Neuron (in vitro differentiated cells): ENCODE measurements around the gene BMP8B.
"Not testable (repeated sequence)": the region's sequence is repeated elsewhere in the genome, so short reads cannot be mapped to it uniquely, and the experiment has no call there.

Source experiments
- H2AFZ ChIP-seq: one replicate; pipeline ENCODE4 v1.6.1; 2013; ENCODE audit warnings: low read depth, mild to moderate bottlenecking, inconsistent platforms, low read length, moderate library complexity
- H3K27me3 ChIP-seq: one replicate; pipeline ENCODE4 v1.6.1; 2013; ENCODE audit warnings: low read length; ENCODE audit not compliant: insufficient read depth
- H3K36me3 ChIP-seq: one replicate; pipeline ENCODE4 v1.6.1; 2013; ENCODE audit warnings: low read length; ENCODE audit not compliant: insufficient read depth
- H3K4me1 ChIP-seq: one replicate; pipeline ENCODE4 v1.6.1; 2013; ENCODE audit warnings: low read length; ENCODE audit not compliant: insufficient read depth
- H3K4me3 ChIP-seq: 2 replicates; pipeline ENCODE4 v1.5.1; 2013; ENCODE audit warnings: mild to moderate bottlenecking, low read length, moderate library complexity
- H3K9me3 ChIP-seq: one replicate; pipeline ENCODE4 v1.6.1; 2013; ENCODE audit warnings: low read length

Gene BMP8B

DNA sequence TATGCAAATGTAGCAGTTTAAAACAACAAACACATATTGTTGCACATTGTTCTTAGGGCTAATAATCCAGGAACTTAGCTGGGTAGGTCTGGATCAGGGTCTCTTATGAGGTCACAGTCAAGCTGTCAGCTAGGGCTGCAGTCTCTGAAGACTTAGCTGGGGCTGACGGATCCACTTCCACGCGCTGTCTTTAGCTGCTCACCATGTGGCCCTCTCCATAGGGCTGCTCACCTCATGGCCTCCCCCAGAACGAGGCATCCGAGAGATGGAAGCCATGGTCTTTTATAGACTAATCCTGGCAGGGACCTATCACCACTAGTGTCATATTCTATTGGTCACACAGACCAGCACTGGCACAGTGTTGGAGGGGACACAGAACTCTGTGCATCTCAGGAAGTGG is 8.8 kb downstream of the BMP8B start:
- H3K4me3 ChIP-seq: no peak overlapping the region
- no peaks in the 10 kb centered on the region for H3K4me1 ChIP-seq
- H2AFZ ChIP-seq: no peak overlapping the region
- no peaks in the 10 kb centered on the region for H3K36me3 ChIP-seq
- H3K27me3 ChIP-seq: peaks cover 19% of the 10 kb centered on the region
- H3K9me3 ChIP-seq: no peaks in the 10 kb centered on the region

DNA sequence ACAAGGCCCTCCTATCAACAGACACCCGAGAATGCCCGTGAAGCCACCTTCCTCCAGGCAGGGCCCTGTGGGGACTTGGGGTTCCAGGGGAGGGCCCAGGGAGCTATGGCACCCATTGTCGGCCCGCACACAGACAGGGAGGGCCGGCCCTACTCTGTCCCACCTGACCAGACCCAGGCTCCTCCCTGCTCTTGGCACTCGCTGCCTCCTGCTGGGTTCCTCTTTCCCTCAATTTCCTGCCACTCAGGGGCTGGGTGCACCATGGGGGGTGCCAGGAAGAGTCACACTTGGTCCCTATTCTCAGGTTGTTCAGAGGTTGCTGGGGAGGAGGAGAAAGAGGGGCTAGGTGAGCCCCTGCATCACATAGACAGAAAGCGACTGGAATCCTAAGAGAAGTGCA is 9.5 kb downstream of the BMP8B start:
- Histone ChIP-seq H3K4me1 (no peaks in the 10 kb centered on the region), H2AFZ (no peak overlapping the region), H3K27me3 (peaks cover 19% of the 10 kb centered on the region)

DNA sequence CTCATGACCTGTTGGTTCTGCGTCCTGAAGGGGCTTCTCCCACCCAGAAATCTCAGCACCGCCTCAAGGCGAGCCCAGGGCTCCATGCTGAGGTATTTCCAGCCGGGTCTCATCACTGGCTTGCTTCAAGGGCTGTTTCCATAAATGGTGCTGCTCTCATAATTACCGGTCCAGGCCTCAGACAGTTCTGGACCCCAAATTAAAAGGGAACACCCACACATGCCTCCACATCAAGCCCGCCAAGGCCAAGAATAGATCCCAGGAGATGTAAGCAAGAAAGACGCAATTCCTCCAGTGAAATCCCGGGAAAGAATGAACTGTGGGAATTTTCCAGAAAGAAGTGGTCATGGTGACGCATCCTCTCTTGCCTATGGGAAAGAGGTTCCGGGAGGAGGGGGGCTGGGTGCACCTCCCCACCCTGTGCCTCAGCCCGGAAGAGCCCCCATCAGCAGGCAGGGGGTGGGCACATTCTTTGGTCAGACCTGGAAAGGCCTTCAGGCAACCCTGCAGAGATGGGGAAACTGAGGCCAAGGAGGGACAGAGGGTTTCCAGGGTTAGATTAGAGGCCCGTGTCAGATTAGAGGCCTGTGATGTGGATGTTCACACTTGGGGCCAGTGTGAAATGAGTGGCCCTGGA is 10.1 kb downstream of the BMP8B start:
- not testable (repeated sequence) for H2AFZ ChIP-seq, H3K4me3 ChIP-seq, H3K9me3 ChIP-seq, H3K36me3 ChIP-seq, H3K4me1 ChIP-seq
- peaks cover 19% of the 10 kb centered on the region for H3K27me3 ChIP-seq

More for the DNA sequence above, 9.5 kb downstream of the BMP8B start:
- H3K4me3 ChIP-seq: no peak overlapping the region
- no peaks in the 10 kb centered on the region for H3K36me3 ChIP-seq
- no peaks in the 10 kb centered on the region for H3K9me3 ChIP-seq

DNA sequence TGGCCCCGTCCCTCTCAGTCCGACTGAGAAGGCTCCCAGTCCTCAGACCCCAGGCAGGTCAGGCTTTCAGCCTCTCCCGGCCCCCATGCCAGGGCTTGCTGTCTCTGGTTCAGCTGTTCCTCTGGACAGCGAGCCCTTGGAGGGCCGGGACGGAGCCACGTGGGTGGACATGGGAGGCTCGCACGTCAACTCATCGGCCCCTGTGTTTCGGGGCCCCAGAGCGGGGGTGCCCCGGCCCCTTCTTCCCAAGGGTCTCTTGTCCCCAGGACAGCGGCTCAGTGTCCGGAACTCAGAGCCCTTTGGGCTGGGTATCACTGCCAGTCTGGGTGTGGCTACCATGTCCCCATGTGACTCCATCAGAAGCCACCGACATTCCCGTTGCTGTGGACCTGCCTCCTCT is 10.8 kb downstream of the BMP8B start:
- H3K4me1 ChIP-seq, H2AFZ ChIP-seq, H3K9me3 ChIP-seq, H3K36me3 ChIP-seq, H3K4me3 ChIP-seq: not testable (repeated sequence)
- peaks cover 19% of the 10 kb centered on the region for H3K27me3 ChIP-seq

DNA sequence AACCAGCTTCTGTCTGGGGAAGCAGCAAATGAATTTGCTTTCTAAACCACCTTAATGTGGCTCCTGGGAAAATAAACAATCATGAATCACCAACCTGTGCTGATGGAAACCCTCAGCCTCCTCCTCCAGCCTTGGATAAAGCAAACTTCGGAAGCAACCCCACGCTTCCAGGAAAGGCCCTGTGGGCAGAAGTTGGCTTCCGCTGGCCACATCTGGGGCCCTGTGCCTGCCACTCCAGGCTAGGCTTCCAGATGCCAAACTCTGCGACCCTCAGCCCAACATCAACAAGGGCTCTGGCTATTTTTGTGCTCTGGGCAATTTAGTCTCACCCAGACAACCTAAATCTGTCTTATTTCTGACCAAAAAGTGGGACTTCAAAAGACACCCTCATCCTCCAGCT is 11.4 kb downstream of the BMP8B start:
- Histone ChIP-seq H2AFZ (no peak overlapping the region), H3K4me3 (no peak overlapping the region), H3K36me3 (no peaks in the 10 kb centered on the region), H3K9me3 (no peaks in the 10 kb centered on the region), H3K4me1 (no peaks in the 10 kb centered on the region), H3K27me3 (peaks cover 19% of the 10 kb centered on the region)

DNA sequence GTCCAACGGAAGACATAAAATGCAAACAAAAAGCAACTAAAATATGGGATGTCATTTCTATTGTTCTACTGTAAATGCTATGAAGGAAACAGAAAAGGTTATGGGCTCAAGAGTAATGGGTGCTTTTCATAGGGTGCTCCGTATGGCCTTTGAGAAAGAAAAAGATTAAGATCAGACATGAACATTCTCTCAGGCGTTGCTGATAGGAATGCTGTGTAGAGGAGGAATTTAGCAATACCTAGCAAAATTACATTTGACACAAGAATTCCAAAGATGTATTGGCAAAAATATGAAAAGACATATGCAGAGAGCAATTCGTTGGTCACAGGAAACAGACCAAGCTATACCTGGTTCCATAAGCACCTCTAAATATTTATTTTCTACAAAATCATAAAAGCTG is 11.8 kb downstream of the BMP8B start:
- no peak overlapping the region for H2AFZ ChIP-seq
- H3K27me3 ChIP-seq: peaks cover 19% of the 10 kb centered on the region
- H3K9me3 ChIP-seq: no peaks in the 10 kb centered on the region
- no peaks in the 10 kb centered on the region for H3K36me3 ChIP-seq
- no peaks in the 10 kb centered on the region for H3K4me1 ChIP-seq
- no peak overlapping the region for H3K4me3 ChIP-seq

DNA sequence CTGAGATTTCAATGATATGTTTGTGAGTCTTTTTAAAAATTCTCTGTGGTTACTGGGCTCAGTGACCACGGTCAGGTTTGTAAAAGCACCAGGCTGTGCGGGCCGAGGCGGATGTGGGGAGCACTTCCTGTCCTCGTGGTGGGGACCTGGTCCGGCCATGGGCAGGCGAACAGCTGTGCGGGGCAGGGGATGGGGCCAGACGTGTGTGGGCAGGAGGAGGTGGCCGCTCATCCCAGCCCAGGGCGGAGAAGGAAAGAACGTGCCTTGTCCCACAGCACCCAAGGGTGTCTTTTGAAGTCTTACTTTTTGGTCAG is 12.3 kb downstream of the BMP8B start:
- no peak overlapping the region for H3K4me3 ChIP-seq
- H3K9me3 ChIP-seq: no peaks in the 10 kb centered on the region
- no peaks in the 10 kb centered on the region for H3K4me1 ChIP-seq
- peaks cover 19% of the 10 kb centered on the region for H3K27me3 ChIP-seq
- no peak overlapping the region for H2AFZ ChIP-seq
- H3K36me3 ChIP-seq: no peaks in the 10 kb centered on the region

DNA sequence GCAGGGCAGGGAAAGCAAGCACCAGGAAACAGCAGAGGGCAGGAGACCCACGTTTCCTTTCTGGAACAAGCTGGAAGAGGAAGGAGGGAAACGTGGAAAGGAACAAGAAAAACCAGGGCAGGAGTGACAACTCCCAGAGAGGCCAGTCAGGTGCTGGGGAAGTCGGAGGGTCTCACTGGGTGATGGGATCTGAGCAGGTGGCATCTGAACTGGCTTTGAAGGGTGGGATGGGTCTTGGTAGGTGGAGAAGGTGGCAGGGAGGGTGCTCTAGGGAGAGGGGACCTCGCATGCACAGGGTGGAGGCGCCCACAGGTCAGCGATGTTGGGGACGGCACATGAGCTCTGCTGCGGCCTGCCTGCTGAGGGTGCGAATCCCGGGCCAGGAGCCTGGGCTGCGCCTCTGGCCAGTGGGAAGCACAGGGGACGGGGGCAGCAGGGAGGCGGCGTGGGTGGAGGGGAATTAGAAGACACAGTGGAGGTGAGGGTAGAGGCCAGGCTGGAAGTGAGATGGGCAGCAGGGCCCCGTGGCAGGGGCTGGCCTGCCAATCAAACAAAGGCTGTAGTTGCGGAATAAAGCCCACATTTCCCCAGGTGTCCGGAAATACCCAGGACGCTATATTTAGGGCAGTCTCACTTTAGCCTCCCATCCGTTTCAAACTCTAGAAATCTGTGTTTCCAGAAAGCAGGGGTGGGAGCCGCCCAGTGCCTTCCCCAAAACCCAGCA is 12.8 kb downstream of the BMP8B start:
- not testable (repeated sequence) for H3K36me3 ChIP-seq, H3K9me3 ChIP-seq, H3K4me1 ChIP-seq, H3K4me3 ChIP-seq, H2AFZ ChIP-seq
- peaks cover 19% of the 10 kb centered on the region for H3K27me3 ChIP-seq

DNA sequence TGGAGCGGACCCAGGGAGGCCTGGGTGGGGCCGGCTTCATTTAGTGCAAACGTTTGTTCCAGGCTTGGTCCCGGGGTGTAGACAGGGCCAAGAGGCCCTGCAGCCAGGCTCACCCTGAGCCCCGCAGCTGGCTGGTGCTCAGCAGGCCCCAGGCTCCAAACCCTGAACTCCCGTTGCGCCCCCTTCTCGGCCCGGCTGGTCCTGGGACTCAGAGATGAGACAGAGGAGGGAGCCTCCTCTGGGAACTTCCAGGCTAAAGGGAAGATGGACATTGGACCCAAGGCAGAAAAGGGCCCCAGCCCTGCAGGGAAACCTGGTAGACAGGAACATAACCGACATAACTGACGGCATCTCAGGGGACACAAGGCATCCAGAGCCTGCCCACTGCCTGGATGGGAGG is 13.5 kb downstream of the BMP8B start:
- H2AFZ ChIP-seq, H3K4me1 ChIP-seq, H3K9me3 ChIP-seq, H3K4me3 ChIP-seq, H3K36me3 ChIP-seq: not testable (repeated sequence)
- peaks cover 16% of the 10 kb centered on the region for H3K27me3 ChIP-seq

DNA sequence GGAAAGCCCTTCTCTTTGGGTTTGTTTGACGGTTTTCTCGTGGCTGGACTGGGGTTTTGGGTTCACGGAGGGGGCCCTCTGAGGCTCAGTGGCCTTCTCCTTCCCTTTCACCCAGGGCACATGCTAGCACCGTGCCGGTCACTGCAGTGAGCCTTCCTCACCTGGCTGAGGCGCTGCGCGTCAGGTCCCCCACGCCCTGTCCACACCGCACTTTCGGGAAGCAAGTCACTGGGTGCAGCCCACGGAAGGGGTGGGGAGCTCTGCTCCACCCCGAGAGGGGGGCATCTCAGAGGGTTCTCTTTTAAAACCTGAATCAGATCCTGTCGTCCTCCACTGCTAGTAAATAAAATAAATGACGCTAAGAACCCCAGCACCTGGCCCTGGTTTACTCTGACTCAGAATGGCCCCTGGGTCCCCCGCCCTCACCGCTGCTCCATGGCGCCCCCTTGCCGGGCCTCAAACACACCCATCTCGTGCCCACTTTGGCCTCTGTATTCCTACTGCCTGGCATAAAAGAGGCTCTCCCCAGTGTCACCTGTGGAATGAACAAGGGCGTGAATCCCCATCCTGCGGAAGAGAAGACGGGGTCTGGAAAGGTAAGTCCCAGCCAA is 15.2 kb downstream of the BMP8B start:
- H3K36me3 ChIP-seq, H3K4me3 ChIP-seq, H2AFZ ChIP-seq, H3K27me3 ChIP-seq, H3K9me3 ChIP-seq, H3K4me1 ChIP-seq: not testable (repeated sequence)

DNA sequence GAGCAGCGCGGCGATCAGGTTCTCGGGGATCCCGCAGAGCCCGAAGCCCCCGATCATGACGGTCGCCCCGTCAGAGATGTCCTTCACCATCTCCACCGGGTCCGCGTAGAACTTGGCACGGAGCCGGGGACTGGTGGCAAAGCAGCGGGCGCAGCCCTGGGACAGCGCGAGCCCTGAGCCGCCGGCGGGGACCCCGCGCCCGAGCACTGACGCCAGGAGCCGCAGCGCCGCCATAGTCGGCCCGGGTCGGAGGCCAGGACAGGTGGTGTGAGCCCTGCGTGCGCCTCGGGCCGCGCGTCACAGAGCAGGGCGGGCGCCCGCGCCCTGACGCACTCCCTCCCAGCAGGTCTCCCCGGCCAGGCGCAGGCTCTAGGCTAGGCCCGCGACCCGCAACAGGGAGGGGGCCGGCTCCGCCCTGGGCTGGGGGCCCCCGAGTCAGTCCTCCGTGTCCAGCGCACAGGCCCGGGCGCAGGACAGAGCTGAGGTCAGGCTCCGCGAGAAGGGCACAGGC is 17.6 kb downstream of the BMP8B start, which contains the start of gene OXCT2:
OXCT2 (minus strand) TSS at position 327 of the 511 bp plus-strand sequence; CDS start at position 234, 93 bp downstream.
- H3K4me1 ChIP-seq, H2AFZ ChIP-seq, H3K27me3 ChIP-seq, H3K9me3 ChIP-seq, H3K4me3 ChIP-seq, H3K36me3 ChIP-seq: not testable (repeated sequence)

DNA sequence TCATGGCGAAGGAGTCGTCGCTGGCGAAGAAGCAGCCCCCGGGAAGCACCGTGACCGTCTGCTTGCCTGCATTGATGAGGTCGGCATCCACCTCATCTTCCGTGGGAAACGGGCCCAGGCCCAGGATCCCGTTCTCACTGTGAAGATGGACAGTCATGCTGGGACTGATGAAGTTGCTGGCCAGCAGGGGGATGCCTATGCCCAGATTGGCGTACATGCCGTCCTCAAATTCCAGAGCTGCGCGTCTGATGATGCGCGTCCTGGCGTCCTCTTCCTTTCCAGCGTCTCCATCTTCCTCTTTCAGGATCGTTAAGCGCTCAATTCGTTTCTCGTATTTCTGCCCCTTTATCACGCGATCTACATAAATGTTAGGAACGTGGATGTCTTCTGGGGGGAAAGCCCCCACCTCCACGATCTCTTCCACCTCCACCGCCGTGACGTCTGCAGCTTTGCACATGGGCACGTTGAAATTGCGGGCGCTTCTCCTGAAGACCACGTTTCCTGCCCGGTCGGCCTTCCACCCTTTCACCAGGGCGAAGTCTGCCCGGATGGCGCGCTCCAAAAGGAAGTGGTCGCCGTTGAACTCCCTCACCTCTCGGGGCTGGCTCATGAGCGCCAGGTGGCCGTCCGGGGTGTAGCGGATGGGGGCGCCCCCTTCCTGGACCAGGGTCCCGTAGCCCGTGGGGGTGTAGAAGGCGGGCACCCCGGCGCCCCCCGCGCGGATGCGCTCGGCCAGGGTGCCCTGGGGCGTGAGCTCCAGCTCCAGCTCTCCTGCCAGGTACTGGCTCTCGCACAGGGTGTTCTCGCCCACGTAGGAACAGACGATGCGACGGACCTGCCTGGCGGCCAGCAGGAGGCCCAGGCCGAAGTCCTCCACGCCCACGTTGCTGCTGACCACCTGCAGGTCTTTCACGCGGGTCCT is 18.3 kb downstream of the BMP8B start:
- not testable (repeated sequence) for H2AFZ ChIP-seq, H3K4me3 ChIP-seq, H3K27me3 ChIP-seq, H3K9me3 ChIP-seq, H3K36me3 ChIP-seq, H3K4me1 ChIP-seq

DNA sequence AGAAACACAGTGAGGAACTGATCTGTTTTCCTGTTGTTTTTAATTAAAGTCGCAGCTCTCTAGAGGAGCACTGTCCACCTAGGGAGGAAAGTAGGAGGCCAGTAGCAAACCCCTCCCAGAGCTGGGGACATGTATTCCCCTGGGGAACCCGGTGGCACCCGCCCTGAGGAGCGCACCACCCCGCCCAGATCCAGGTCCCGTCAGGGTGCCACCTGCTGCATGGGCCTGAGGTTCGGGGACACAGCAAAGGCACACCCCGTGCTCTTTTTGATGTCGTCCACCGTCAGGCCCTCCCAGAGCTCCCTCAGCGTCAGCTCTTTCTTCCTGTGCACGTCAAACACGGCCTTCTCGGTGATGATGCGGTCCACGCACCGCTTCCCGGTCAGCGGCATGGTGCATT is 19.2 kb downstream of the BMP8B start:
- not testable (repeated sequence) for H3K4me3 ChIP-seq, H3K27me3 ChIP-seq, H3K36me3 ChIP-seq, H3K9me3 ChIP-seq, H2AFZ ChIP-seq, H3K4me1 ChIP-seq
